ENCODE data around the gene SFXN2. TPM values are rescaled to one million over a fixed set of nuclear protein-coding genes. Genes with fewer than 3 reads are reported as not detected.
"Not testable (repeated sequence)": the region's sequence is repeated elsewhere in the genome, so short reads cannot be mapped to it uniquely, and the experiment has no call there.

The SFXN2 gene
- total RNA-seq, 1 donor from 2014 or later: 1.3 TPM

DNA sequence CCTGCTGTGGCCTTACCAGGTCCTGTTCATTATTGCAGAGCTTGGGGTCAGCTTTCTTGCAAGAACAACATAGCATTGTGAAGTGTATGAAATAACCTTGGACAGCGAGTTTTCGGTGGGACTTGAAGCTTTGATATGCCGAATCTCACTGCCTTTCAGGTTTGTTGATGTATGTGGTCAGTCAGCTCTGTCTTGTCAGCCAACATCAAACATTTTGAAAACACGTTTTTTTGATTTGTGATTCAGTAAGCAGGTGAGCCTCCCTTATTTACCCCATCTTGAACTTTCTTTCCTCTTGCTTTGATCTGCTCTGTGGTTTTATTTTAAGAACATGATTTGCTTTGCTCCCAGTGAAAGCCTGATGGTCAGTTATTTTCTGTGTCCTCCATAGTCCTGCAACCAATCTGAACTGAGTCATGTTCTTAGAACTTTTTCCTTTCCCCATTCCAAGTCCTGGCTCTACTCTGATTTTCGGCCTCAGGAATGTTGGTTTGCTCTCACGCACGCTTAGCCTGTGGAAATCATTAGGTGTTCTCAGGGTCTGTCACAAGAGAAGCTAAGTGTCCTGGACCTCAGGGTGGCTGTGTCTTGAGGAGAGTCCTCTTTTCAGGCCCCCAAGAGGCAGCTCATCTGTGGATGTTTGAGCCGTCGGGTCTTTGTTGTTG is 38.0 kb downstream of the SFXN2 start:
- DNase-seq (ENCODE audit: low read depth): peak; percentile 79

DNA sequence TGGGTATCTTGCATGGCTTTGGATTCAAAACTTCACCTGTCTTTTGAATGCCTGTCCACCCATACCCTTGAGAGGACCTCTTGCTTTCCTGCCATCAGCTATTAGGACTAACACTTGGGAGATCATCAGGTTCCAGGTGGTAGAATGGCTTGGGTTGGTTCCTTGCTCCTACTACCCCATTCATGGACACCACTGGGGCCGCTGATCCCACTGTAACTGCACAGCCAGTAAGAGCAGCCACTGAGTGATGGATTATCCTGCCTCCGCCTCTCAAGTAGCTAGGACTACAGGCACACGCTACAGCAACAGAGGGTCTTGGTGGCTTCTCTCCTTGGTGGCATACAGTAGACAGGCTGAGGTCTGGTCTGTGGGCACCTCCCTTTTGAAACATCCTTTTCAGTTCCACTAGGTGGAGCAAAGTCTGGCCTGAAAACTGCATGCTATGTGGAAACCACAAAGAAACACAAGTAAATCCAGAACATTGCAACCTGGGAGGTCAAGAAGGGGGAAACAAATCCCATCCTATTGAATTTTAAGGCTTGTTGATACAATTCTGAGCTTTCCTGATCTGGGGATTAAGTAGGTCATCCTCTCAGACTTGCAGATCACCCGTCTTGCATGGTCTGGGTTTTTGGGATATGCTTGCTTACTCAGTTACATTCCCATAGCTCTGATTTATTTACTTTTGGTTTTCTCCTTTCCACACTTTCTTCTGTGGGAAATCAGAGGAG is 38.7 kb downstream of the SFXN2 start:
- DNase-seq (ENCODE audit: low read depth): peak; percentile 72

DNA sequence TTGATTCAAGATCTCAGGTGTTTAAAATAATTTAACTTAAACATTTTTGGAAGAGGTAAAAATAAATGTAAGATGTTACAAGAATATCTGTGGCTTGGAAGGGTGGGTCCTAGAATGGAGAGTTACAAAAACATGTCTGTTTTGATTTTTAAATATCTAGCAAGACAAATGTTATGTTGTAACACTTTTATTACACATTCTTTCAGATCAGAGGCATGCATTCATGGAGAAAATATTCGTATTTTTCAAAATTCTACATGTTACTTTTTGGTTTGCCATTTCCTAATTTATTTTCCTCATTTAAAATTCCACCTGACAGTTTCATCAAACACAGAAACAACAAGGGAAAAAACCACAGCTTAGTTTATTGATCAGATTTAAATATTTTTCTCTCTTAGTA is 39.3 kb downstream of the SFXN2 start:
- no peak for DNase-seq (ENCODE audit: low read depth)

DNA sequence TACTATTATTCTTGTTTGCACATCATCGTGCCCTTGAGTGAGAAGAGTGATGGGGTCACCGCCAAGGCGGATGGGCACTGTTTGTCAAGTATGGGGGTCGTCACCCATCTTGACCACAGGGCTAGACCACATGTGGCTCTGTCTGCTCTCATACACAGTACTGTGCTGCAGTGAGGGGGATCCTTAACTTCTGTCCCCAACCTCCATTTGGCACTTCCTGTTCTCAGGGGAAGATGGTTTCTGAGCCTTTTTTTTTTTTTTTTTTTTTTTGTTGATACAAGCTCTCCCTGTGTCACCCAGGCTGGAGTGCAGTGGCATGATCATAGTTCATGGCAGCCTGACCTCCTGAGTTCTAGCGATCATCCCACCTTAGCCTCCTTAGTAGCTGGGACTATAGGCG is 42.9 kb downstream of the SFXN2 start:
- DNase-seq (ENCODE audit: low read depth): no peak

DNA sequence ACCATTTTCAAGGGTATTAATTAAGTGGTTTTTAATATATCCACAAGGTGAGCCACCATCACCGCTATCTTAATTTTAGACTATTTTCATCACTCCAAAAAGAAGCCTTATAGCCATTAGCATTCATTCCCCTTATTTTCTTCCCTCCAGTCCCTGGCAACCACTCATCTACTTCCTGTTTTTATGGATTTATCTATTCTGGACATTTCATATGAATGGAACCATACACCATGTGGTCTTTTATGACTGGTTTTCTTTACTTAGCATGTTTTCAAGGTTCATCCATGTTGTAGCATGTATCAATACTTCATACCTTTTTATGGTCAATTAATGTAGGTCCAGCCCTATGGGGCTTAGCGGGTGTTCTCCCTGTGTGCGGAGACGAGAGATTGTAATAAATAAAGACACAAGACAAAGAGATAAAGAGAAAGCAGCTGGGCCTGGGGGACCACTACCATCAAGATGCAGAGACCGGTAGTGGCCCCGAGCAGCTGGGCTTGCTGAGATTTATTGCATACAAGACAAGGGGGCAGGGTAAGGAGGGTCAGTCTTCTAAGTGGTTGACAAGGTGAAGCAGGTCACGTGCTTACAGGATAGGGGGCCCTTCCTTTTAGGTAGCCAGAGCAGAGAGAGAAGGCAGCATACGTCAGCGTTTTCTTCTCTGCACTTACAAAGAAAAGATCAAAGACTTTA is 44.0 kb downstream of the SFXN2 start:
- no peak for DNase-seq (ENCODE audit: low read depth)

DNA sequence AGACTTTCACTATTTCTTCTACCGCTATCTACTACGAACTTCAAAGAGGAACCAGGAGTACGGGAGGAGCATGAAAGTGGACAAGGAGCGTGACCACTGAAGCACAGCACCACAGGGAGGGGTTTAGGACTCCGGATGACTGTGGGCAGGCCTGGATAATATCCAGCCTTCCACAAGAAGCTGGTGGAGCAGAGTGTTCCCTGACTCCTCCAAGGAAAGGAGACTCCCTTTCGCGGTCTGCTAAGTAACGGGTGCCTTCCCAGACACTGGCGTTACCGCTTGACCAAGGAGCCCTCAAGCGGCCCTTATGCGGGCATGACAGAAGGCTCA is 44.5 kb downstream of the SFXN2 start:
- not testable (repeated sequence) for DNase-seq (ENCODE audit: low read depth)

DNA sequence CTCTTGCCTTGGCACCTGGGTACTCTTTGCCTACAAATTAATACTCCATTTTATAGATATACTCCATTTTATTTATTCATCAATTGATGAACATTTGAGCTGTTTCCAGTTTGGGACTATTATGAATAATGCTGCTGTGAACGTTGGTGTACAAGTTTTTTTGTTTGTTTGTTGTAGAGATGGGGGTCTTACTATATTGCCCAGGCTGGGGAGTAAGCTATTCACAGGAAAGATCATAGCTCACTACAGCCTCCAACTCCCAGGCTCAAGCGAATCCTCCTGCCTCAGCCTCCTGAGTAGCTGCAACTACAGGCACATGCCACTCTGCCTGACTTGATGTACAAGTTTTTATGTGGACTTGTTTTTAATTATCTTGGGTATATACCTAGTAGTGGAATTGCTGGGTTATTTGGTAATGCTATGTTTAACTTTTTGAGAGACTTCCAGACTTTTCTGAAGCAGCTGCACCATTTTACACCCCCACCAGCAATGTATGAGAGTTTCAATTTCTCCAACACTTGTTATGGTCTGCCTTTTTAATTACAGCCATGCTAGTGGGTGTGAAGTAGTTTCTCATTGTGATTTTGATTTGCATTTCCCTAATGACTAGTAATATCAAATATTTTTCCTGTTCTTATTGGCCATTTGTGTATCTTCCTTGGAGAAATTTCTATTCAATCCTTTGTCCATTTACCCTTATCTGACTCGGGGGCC is 45.2 kb downstream of the SFXN2 start:
- DNase-seq (ENCODE audit: low read depth): no peak

DNA sequence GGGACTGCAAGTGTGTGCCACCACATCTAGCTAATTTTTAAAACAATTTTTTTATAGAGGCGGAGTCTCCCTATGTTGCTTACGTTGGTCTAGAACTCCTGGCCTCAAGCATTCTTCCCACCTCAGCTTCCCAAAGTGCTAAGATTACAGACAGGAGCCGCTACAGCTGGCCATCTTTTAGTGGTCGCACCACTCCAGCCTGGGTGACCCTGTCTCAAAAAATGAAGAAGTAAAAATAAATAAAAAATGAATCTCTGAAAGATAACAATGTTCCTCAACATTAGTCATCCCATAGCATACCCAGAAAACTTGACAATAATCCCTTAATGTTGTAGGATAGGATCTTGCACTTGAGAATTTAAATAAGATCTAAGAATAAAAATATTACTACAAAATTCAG is 47.5 kb downstream of the SFXN2 start:
- DNase-seq (ENCODE audit: low read depth): no peak

DNA sequence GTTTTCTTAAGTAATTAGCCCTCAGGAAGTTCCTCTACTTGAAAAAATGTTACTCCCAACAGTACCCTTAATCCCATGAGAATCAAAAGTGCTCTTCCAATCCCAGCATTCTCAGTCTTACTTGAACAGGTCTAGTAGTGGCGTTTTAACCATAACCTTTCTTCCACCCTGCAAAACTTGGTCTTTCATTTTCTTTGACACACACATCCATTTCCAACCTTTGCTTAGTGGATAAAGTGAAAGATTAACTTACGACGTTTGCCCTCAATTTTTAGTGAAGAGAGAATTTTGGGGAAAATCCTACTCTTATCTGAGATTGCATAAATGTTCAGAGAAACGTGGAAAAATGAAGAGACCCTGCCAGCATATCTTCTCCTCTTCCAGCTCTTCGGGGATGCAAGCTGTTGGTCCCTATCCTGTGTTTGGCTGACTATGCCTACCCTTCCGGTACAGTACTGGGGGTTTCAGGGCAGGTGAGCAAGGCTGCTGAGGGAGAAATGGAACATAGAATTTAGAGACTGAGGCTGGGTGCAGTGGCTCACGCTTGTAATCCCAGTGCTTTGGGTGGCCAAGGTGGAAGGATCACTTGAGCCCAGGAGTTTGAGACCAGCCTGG is 48.1 kb downstream of the SFXN2 start:
- no peak for DNase-seq (ENCODE audit: low read depth)

DNA sequence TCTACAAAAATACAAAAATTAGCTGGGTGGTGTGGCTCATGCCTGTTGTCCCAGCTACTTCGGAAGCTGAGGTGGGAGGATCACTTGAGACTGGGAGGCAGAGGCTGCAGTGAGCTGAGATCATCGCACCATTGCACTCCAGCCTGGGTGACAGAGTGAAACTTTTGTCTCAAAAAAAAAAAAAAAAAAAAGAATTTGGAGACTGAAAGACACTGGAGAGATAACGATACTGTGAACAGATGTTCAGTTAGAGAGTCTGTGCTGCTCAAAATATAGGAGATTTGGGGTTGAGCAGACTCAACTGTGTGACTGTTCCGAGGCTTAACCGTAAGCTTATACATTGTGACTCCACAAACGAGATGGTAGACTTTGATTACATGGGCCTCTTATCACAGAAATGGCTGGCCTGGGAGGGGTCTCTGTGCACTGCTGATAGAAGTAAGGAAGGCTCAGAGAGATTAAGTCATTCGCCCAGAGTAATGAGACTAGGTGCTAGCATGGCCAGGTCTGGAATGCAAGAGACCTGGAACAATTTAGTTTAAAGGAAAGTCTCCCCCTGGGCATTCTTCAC is 48.7 kb downstream of the SFXN2 start:
- DNase-seq (ENCODE audit: low read depth): no peak

DNA sequence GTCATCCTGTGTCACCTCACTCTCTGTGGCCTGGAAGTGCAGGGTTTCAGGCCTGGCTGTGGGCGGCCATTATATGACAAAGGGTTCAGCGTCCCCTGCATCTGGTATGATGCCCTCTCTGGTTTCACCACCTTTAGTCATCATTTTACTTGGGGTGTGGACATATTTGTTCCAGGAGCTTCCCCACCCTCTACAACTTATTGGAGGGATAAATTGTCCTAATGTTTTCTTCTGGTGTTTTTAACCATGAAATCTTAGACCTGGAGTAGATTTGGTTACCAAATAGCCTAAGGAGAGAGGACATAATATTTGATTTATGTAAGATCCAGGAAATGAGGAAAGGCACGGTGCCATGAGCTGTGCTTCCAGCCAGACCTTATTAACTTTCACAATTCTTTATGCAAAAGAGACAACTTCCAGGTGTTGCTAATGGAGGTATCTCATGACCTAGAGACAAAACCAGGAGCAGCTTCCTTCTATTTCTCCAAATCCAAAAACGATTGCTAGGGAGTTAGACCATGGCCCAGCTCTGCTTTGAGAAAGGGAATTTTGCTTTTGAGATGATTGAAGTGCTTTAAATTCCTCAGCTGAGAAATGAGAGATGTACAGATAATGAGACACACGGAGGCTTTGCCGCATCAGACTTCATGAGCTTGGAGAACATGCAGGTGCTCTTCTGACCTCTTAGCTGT is 50.2 kb downstream of the SFXN2 start:
- DNase-seq (ENCODE audit: low read depth): no peak

DNA sequence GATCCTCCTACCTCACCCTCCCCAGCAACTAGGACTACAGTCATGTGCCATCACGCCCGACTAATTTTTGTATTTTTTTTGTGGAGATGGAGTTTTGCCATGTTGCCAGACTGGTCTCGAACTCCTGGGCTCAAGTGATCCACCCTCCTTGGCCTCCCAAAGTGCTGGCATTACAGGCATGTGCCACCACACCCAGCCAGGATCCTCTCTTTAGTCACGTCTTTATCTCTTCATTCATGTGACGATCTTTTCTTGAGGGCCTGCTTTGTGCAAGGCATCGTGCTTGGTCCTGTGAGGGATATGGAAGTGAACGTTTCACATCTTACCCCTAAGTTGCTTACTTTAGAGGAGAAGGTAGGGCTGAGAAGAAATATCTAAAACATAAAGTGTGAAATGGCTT is 50.9 kb downstream of the SFXN2 start:
- no peak for DNase-seq (ENCODE audit: low read depth)

DNA sequence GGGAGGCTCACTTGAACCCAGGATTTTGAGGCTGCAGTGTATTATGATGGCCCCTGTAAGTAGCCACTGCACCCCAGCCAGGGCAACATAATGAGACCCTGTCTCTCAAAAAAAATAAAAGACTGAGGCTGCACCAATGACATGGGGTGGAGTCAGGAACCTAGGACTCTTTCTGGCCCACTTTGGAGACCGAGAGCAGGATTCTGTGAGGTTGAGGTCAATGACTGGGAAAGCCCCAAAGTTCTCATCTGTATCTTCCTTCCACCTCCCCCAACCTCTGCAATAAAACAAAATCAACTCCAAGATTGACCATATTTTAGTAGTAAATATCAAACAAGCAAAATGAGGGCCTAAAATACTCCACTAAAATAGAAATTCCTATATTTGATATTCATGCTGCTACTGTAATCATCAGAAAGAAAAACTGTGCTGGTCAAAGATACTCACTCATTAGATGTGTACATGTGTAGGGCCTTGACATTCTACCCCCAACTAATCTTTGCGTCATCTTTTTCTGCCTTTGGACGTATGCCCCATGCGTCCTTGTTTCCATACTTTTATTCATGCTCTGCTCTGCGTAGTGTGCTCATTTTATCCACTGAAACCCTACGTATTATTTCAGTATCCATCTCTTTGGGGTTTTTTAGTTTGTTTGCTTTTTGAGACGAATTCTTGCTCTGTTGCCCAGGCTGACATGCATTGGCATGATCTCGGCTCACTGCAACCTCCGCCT is 53.2 kb downstream of the SFXN2 start:
- no peak for DNase-seq (ENCODE audit: low read depth)

DNA sequence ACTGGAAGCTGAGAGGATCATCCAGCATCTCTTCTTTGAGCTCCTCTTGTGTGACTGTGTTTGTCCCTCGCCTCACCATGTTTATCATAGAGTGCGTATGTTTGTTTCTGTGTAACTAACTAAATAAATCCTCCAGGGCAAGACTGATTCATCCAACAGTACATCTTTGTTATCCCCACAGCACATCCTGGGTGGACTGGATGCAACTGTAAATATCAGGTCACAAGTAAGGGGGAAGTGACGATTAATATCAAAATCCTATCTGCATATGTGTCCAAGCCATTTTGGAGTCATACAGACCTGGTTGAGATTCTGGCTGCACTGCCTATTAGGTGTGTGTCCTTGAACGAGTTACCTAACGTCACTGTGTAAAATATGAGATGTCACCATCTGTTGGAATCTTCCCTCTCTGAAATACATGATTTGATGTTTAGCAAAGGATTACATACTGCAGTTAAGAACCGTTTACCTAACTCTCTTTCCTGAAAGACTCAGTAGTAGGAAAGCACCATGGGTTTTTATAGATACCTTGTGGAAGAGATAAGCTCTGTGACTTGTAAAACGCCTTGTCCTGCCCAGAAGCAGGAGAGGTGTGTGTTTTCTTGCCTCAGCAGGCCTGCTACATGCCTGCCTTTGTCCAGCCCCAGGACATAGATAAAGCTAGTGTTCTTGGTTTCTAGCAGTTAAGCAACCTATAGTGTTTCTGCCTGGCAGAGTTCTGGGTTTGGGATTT is 55.1 kb downstream of the SFXN2 start:
- no peak for DNase-seq (ENCODE audit: low read depth)

DNA sequence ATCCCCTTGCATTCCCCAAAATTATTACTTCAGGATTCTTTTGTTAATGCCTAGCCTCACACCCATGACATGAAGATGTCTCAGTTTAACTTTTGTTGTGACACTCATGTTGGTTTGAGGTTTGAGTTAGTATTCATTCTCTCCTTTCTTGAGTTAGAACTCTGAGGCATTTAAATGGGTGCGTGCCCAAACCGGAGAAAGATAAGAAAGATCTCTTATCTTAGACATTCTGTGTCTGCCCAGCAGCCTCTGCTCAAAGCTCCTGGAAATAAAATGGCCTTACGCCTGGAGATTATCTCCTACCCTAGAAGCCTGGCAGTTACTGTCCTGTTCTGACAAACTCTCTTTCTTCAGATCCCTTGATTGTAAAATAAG is 55.7 kb downstream of the SFXN2 start:
- no peak for DNase-seq (ENCODE audit: low read depth)

DNA sequence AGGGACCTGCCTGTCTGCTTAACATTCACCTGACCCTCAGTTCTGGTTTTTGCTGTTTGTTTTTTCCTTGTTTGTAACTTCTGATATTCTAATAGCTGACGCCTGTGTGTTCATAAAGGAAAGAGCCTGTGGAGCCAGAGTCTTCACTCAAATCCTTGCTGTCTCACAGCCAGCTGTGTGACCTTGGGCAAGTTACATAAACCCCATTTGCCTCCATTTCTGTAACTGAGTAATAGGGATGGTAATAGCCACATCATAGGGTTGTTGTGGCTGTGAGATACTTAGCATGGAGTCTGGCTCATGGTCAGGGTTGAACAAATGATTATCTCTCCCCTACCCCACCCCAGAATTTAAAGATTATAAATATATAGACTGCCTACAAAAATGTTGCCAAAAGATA is 56.4 kb downstream of the SFXN2 start:
- DNase-seq (ENCODE audit: low read depth): no peak

DNA sequence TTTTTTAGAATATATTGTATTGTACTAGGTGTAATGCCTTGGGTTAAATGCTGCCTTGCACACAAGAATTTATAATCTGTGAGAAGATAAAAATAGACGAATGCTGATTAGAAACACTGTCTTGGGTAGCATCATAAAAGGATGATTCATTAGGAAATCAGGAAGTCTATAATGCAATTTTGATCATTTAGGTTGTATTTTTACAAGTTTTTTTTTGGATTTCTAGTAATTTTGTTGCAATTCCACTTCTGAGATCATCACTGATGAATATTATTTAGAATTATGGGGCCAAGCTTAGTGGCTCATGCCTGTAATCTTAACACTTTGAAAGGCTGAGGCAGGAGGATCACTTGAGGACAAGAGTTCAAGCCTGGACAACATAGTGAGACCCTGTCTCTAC is 58.9 kb downstream of the SFXN2 start:
- no peak for DNase-seq (ENCODE audit: low read depth)

DNA sequence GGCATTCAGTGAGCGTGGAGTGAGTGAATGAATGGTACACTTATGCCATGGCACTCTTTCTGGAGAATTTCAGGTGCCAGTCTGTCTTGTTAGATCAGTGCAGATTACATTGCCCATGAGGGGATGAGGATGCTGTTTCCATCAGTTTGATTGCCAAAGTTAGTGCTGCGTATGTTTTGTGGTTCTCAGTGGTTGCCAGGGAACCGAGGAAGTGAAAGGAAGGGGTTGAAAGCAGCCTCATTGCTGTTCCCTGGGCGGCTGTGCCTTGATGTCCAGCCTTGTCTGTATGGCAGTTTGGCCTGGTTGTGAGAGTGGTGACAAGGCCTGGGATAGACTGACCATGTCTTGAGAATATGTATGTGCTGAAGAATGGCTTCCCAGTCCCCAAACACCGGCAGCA is 59.5 kb downstream of the SFXN2 start:
- DNase-seq (ENCODE audit: low read depth): no peak

DNA sequence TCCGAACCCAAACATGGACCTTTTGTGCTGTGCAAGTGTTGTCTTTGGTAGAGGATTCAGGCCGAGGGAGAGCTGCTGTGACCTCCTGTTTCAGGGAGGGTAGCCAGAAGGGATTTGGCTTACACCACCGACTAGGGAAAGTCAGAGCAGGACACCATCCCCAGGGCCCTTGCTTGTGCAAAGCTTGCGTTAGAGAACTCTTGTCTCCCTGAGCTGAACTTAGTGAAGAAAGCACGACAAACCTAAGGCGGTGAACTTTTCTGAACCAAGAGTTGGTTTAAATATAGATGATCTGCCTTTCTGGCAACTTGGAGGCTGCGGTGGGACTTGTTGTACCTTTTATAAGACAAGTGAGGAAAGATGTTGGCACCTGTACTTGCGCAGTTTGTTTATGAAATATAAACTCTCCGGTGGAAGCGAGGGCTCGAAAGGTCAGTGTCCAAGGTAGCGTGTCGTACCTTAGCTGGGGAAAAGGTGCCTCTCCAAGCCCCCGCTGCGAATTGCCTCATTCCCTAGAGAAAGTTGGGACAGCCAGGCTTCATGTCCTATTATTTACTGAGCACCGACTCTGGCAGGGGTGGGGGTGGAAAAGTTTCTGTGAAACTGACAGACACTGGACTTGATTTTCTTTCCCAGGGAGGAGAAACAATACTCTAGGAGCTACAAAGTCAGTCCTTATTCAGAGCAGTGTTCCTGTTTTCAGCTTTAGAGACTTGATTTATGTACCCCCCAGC is 60.9 kb downstream of the SFXN2 start:
- peak; percentile 56 for DNase-seq (ENCODE audit: low read depth)
